Endometrial microvascular endothelial cells (primary cell): Measurements from ENCODE around the gene NMRK2. TPM values are rescaled to one million over a fixed set of nuclear protein-coding genes. Genes with fewer than 3 reads are reported as not detected.

ENCODE experiments used
- in situ Hi-C: cut with HindIII; loops from 2 replicates; pipeline ENCODE4 v1.10.0; 2017; ENCODE audit warnings: low sequenced_read_pairs, low pct_unique_long_range_greater_than_20kb; ENCODE audit errors: inconsistent ontology term
- total RNA-seq: library from RNA; depleted of rRNA; stranded (reverse); fragments of >200 nt; gene quantifications from one replicate; pipeline ENCODE4 v1.2.3, GENCODE V29; 2015; ENCODE audit errors: inconsistent ontology term

NMRK2 gene
- total RNA-seq, 1 donor from 2014 or later, result not detected

DNA sequence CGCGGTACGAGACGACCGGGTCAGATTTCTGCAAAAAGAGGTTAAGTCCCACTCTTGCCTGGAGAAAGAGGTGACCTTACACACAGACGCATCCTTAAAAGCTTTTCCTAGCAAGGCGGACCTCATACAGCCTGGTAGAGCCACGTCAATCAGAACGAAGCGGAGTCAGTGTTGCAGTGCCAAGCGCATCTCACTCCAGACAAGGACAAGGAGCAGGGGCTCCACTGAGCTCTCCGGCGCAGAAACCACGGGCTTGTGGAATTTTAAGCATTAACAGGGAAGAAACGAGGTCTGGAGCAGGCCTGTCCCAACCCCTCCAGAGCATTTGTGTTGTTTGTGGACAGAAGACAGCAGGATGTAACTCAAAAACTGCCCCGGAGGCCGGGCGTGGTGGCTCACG, 45.3 kb downstream of the NMRK2 start:
- in situ Hi-C loops, result no loop called here

DNA sequence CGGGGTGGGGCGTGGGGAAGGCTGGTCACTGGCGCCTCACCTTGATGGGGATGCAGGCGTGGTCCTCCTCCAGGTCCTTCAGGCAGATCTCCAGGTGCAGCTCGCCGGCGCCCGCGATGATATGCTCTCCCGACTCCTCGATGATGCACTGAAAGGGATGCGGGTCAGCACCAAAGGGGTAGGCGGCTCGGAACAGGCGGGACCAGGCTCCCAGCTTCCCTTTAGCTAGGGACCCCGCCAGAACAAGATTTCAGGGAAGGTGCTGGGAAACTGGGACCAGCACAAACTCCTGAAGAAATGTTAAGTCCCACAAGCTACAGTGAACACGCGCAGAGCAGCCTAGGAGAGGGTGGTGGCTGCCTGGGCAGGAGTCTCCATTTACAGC, 46.4 kb downstream of the NMRK2 start:
- in situ Hi-C loops, result no loop called here

DNA sequence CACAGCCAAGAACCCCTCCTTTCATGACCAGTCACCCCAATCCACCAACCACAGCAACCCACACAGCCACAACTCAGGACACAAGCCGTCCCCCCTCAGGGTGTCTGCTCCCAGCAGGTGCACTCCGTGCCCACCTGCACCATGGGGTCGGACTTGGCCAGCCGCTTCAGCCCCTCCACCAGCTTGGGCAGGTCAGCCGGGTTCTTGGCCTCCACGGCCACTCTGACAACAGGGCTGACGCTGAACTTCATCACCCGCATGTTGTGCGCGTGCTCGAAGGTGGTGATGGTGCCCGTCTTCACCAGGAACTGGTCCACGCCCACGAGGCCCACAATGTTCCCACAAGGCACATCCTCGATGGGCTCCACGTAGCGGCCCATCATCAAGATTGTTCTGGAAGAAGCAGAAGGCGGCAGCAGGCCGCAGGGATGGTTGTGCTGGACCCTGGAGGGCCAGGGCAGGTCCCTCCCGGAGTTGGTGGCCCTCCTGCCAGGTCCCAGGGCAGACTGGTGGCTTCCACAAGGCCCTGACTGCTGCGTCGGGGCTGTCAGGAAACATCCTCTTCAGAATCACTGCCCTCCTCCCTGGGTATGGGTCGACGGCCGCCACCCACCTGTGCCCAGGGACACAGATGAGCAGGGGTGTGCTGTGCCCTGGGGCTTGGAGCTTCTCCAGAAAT, 46.9 kb downstream of the NMRK2 start:
- in situ Hi-C loops, result no loop called here

DNA sequence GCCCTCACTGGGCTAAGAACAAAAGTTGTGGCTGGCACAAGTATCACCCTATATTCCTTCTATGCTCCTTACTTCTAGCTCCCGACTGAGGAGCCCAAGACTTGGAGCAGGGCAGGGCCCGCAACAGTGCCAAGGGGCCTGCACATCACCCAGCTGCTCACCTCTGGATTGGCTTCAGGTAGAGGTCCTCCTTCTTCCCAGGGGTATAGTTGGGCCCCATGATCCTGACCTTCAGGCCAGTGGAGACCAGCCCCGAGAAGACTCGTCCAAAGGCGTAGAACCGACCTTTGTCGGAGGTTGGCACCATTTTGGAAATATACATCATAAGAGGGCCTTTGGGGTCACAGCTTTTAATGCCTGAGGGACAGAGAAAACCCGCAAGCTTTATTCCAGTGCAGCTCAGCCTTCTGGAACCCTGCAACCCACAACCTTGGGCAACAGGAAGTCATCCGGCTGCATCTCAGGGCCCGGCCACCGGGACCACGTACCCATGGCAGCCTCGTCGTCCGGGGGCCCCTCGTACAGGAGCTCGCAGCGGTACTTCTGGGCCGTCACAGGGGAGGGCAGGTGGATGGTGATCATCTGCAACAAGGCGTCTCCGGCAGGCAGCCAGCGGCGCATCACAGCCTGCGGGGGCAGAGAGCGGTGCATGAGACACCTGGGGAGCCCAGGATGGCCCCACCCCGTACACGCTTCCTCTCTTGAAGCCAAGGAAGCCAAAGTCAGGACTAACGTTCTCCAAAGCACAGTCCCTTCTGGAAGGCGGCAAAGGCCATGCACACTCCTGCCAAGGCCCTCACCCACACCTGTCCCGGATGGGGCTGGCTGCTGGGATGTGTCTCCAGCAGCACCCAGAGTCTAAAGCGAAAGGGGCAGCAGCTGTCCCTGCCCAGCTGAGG, 47.7 kb downstream of the NMRK2 start:
- in situ Hi-C loops, result no loop called here

DNA sequence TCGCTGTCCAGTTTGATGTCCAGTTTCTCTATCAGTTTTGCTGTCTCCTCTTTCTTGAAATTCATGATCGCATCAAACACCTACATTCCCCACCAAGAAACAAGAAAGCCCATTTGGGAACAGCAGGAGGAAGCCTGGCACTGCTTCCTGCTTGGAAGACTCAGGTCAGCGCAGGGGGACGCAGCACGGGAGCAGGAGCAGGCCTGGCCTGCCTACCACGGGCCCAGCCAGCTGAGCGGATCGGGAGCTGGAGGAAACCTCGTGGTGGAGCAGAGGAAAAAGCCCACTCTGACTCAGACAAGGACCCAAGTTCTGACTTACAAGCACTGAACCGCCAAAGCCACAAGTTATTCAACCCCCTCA, 48.5 kb downstream of the NMRK2 start:
- in situ Hi-C loops, result no loop called here

DNA sequence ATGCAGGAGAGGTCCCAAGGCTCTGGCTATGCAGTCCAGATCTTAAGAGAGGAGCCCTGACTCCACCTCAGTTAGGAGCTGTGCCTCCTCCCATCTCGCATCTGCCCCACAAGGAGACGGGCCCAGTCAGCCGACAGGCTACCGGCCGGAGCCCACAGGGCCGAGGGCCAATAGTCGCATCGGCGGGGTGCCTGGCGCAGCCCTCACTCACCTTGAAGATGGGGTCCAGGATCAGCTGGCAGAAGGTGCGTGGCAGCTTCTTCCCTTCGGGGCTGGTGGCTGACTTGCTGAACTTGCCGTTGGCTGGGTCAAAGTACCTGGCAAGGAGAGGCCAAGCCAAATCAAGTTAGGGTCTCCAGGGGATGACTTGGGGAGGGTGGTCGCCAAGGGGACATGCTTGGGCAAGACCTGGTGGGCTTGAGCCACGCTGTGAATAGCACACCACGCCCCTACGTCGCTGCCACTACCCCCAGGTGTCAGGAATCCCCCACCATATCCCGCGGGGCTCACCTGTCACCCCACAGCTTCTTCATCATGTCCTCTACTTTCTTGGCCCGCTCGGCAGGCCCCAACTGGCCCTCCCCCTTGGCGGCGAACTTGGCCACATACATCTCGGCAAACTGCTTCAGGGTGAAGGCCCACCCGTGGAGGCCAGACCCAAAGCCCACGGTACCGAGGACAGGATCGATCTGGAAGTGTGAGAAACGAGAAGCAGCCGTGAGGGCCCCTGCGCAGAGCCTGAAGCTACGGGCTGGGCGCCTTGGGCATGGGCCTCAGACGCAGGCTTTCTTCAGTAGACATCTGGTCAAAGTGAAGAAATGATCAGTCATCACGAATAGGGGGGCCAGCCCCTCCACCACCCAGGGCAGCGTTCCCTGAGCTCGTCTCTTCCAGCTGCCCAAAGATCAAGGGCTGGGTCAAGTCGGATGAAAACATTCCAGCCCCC, 49.1 kb downstream of the NMRK2 start:
- in situ Hi-C loops, result no loop called here

DNA sequence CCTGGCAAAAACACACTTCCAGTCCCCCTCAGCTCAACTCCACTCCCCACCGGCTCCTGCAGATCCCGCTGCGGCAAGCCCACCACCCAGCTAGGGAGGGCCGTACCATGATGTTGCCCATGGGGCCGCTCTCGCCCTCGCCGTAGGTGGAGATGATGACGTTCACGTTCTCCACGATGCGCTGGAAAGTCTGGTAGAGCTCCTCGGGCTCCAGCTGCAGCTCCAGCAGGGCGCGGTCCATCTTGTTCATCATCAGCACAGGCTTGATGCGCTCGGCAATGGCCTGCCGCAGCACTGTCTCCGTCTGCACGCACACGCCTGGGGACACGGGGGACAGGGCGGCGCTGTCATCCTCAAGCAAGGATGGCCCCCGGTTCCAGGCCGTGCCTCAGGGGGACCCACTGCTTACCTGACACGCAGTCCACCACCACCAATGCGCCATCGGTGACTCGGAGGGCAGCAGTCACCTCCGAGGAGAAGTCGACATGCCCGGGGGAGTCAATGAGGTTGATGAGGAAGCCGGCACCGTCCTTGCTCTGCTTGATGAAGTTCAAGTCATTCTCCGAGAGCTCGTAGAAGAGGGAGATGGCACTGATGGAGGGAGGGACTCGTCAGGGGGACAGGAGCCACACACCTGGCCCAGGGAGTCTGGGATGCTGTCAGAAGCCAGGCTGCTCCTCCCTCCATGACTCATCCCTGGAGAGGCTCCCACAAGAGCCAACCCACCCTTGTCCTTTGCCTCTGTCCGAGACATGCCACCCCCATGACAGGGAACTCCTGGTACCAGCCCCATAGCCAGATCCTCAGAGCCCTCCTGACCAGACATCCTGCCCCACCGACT, 50.1 kb downstream of the NMRK2 start:
- in situ Hi-C loops, result no loop called here

DNA sequence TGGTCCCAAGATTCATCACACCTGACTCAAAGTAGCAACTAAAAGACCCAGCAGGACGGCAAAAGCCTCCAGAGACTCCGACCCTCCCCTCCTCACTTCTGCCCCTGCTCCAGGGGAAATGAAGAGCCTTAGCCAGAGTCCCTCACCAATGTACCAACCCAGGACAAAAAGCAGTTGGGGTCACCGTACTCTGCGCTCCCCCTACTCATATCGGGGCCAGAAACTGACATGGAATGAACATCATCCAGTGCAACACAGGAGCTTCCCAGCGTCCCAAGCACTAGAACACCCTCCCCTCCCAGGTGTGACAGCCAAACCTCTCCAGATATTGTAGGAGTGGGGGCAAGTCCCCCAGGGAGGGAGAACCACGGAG, 50.7 kb downstream of the NMRK2 start:
- in situ Hi-C loops, result no loop called here

DNA sequence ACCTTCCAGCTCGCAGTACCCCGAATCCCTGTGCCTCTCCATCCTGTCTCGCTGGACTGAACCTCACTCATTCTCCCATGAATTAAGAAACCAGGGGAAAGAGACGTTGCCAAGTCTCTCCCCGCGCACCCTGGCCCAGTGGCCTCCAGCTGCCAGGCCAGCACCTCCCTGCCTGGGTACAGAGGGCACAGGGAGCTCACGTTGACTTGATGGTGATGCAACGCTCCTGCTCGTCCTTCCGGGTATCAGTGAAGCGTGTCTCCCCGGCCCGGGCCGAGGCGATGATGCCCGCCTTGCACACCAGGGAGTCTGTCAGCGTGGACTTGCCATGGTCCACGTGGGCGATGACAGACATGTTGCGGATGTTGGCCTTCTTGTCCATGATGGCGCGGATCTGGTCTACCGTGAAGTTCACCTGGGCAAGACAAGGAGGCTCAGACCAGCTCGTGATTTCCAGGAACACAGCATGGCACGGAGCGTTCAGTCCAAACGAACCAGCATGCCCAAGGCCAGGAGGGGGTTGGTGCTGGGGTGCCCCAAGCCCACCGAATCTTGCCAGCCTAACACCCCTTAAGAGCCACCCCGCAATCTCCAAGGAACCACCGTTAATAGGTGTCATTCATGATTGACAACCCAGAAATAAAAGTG, 51.2 kb downstream of the NMRK2 start:
- in situ Hi-C loops, result no loop called here

DNA sequence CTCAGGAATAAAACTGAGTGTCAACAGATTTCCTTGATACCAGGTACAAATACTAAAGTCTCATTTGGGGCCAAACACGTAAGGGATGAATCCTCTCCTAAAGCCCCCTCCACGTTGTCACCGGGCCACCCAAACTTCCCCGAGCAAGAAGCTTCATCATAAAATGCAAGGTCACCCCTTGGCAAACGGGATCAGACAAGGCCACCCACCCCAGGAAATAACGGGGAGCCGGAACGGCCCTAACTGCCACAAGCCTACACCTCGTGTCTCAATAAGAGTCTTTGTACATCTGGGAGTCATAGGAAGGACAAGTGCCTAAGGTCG, 51.7 kb downstream of the NMRK2 start:
- in situ Hi-C loops, result no loop called here

DNA sequence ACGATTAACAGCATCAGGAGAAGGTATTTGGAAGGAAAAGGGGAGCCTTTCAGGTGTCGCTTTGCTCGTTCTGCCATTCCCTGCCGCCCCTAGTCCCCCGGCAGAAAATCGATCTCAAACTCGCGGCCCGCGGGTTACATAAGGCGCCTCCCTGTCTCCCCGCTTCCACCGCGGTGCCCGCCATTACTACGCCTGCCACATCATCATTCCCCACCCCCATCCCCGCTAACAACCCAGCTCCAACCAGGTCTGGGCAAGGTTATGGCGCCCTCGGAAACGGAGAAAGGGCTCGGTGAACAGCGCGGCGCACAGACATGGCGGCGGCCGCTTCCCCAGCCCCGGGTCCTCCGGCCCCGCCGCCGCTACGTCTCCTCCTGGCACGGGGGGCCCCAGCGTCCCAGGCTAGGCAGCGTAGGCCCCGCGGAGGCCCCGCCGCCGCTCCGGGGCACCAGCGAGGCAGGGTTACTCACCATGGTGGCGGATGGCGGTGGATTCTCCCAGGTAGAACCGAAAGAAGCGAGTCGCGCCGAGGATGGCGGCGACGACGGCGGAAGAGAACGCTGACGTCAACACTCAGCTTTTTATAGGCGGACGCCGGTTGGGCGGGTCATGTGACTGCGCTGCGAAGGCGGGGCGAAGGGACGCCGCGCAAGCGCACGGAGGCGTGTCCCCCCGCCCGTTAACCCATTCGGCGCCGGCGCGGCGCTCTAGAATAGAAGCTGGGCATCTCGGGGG, 52.2 kb downstream of the NMRK2 start, which contains the start of gene EEF2:
Gene EEF2 (minus strand): TSS at position 556 of the 735 bp plus-strand sequence. CDS start 83 bp downstream, at position 473.
- in situ Hi-C loops, result no loop called here

DNA sequence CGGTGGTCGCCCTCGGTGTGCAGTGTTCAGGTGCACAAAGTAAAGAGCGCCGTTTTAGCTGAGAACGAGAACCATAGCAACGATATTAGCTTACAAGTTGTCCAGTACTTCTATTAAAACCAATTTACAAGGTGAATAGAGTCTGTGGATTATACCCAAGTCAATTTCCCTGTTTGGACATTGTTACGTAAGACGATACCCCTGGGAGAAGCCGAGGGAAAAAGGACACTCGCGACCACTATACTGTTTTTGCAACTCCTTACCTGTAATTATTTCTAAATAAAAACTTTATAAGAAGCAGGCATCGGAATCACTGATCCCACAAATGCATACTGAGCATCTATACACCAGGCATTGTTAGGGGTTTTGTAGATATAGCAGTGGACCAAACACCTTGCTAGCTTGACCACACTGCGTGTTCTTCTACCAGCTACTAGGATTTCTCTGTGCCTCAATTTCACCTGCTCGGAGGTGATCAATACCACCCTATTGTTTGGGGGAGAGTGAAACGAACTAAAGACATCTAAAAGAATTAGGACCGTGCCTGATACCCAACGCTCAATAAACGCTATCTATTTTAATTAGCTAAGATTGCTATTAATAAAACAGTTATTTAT, 52.9 kb downstream of the NMRK2 start:
- in situ Hi-C loops, result no loop called here

DNA sequence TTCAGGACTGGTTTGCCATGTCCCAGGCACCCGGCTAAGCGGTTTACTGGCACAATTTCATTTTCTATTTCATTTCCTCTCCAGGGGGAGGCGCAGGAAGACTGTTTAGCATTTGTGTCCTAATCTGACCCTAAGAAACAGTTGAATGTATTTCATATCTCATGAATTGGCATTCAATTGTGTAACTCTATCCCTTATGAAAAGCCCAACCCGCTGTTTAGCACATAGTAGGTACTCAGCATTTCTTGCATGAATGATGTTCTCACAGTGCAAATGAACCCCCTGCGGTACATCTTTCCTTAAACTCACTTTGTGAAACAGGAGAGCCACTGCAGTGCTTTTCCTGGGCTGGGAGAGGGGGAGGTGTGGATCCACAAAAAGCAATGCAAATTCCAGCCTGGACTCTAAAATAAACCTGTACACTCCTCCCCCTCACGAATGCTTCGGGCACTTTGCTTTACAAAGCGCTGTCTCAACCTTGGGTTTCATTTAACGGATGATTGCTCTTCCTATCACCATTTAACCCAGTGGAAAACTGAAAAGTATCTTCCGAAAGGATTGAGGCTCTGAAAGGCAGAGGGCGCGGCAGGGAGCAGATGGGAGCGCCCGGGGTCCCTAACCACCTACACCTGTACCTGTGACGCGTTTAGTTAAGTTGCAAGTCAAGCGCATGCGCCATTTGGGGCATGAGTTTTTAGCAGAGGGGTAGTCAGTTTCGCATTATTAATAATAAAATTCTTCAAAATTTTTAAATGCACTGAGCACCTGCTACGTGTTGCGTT, 53.6 kb downstream of the NMRK2 start:
- in situ Hi-C loops, result no loop called here

DNA sequence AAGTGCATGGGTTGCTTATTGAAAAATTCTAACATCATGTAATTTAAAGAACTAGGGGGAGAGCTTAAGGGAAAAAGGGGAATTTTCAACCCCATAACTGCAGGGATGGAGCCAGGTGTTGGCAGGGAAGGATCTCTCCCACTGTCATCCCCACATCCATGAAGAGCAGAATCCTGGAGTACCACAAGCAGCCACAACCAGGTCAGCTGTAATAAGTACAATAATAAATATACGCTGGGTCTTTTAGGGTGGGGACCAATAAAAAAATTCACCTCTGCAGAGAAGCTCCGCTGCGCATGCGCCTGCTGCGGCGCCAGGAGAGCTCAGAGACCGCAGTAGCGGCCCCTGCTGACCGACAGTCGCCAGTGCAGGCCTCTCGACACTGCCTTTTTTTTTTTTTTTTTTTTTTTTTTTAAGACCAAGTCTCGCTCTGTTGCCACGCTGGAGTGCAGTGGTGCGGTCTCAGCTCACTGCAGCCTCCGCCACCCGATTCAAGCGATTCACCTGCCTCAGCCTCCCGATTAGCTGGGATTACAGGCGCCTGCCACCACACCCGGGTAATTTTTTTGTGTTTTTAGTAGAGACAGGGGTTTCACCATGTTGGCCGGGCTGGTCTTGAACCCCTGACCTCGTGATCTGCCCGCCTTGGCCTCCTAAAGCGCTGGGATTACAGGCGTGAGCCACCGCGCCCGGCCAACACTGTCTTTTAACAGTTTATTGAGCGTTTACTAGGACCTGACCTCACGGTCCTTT, 54.9 kb downstream of the NMRK2 start:
- in situ Hi-C loops, result no loop called here

DNA sequence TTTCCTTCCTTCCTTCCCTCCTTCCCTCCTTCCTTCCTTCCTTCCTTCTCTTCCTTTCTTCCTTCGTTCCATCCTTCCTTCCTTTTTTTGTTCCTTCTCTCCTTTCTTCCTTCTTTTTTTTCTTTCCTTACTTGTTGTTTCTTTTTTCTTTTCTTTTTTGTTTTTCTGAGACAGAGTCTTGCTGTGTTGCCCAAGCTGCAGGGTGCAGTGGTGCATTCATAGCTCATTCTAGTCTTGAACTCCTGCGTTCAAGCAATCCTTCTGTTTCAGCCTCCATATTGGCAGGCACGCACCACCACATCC, 57.9 kb downstream of the NMRK2 start:
- in situ Hi-C loops, result no loop called here
